Activated CD4-positive, alpha-beta T cell treated with anti-CD3 and anti-CD28 coated beads, Interleukin-2, Interleukin-4, amounts not matched to agents 100 ng/mL and 50 ng/mL, durations not matched to agents 16 hours and 8 hours (primary cell): ENCODE results near the gene ACLY.
"Not testable (repeated sequence)": the region's sequence is repeated elsewhere in the genome, so short reads cannot be mapped to it uniquely, and the experiment has no call there.

Experiments used
- DNase-seq: peaks from one replicate; pipeline ENCODE4 v3.0.0-alpha.2; 2020; ENCODE audit warnings: low spot score

The ACLY gene

GRCh38 chr17:41939693-41940090 lies 20.9 kb upstream of the ACLY start:
- DNase-seq, result no peak

- DNase-seq, result no peak
These were observed 20.4 kb upstream of the ACLY start for GRCh38 chr17:41939044-41939692.

GRCh38 chr17:41937970-41938954 lies 19.5 kb upstream of the ACLY start:
- no peak for DNase-seq

- no peak for DNase-seq
These were observed 16.9 kb upstream of the ACLY start for GRCh38 chr17:41935641-41936040.

GRCh38 chr17:41932816-41933389 lies 14.2 kb upstream of the ACLY start:
- DNase-seq, result peak; percentile 10

GRCh38 chr17:41931715-41932114 lies 13.0 kb upstream of the ACLY start:
- not testable (repeated sequence) for DNase-seq

GRCh38 chr17:41930833-41931156 lies 12.0 kb upstream of the ACLY start:
- not testable (repeated sequence) for DNase-seq

- DNase-seq, result peak; percentile 96
These were observed 11.5 kb upstream of the ACLY start, which contains the start of gene ODAD4 for GRCh38 chr17:41930009-41930832. Gene ODAD4 (plus strand): TSS chr17:41930617. CDS start chr17:41930724, 107 bp downstream.

- no peak for DNase-seq
These were observed 10.0 kb upstream of the ACLY start for GRCh38 chr17:41928693-41929251.

GRCh38 chr17:41925991-41926590 lies 7.3 kb upstream of the ACLY start:
- DNase-seq, result no peak

GRCh38 chr17:41920580-41920955 lies 1.8 kb upstream of the ACLY start:
- DNase-seq, result no peak

- no peak for DNase-seq
These were observed 1.3 kb upstream of the ACLY start for GRCh38 chr17:41919840-41920579.

GRCh38 chr17:41919165-41919817 lies 540 bp upstream of the ACLY start:
- no peak for DNase-seq

- peak; percentile 26 for DNase-seq
These were observed 955 bp downstream of the ACLY start for GRCh38 chr17:41917679-41918313.

GRCh38 chr17:41917192-41917591 lies 1.6 kb downstream of the ACLY start:
- DNase-seq, result peak; percentile 10

- no peak for DNase-seq
These were observed 3.2 kb downstream of the ACLY start for GRCh38 chr17:41915566-41915965.

- no peak for DNase-seq
These were observed 3.7 kb downstream of the ACLY start for GRCh38 chr17:41915020-41915419.

GRCh38 chr17:41914358-41914766 lies 4.4 kb downstream of the ACLY start:
- DNase-seq, result no peak

GRCh38 chr17:41913798-41914197 lies 5.0 kb downstream of the ACLY start:
- DNase-seq, result no peak

- no peak for DNase-seq
These were observed 5.8 kb downstream of the ACLY start for GRCh38 chr17:41912925-41913324.
